Subcutaneous abdominal adipose tissue (tissue), 5 donors: ENCODE results near the gene KLHL8.

Experiments used
- H3K27ac ChIP-seq: one replicate; pipeline ENCODE4 v1.7.0; 2013; ENCODE audit warnings: low read depth, mild to moderate bottlenecking, inconsistent platforms, low read length, moderate library complexity
- H3K27me3 ChIP-seq, 5 donors: one replicate each; pipeline ENCODE4 v1.7.0; 2013; ENCODE audit warnings: low read length in 5 of 5, inconsistent platforms in 1 of 5; ENCODE audit not compliant: control insufficient read depth in 5 of 5, insufficient read depth in 4 of 5
- H3K36me3 ChIP-seq, 5 donors: one replicate each; pipeline ENCODE4 v1.7.0; 2013; ENCODE audit warnings: low read length in 5 of 5; ENCODE audit not compliant: control insufficient read depth in 5 of 5, insufficient read depth in 5 of 5
- H3K4me1 ChIP-seq, 5 donors: one replicate each; pipeline ENCODE4 v1.7.0; 2013; ENCODE audit warnings: low read length in 5 of 5, mild to moderate bottlenecking in 3 of 5, moderate library complexity in 1 of 5; ENCODE audit not compliant: control insufficient read depth in 5 of 5, insufficient read depth in 5 of 5
- H3K4me3 ChIP-seq, 5 donors: one replicate each; pipeline ENCODE4 v1.7.0; 2013; ENCODE audit warnings: low read length in 5 of 5, low read depth in 1 of 5
- H3K9ac ChIP-seq, 5 donors: one replicate each; pipeline ENCODE4 v1.7.0; 2013; ENCODE audit warnings: low read length in 5 of 5, mild to moderate bottlenecking in 4 of 5, moderate library complexity in 3 of 5
- H3K9me3 ChIP-seq, 5 donors: one replicate each; pipeline ENCODE4 v1.7.0; 2013; ENCODE audit warnings: low read length in 5 of 5; ENCODE audit not compliant: control insufficient read depth in 5 of 5
- donor health status: healthy.
- donor health status: healthy.
- donor health status: healthy.
- donor health status: healthy.
- donor health status: healthy.

The KLHL8 gene

GRCh38 chr4:87250294-87250693 lies 29.9 kb upstream of the KLHL8 start:
- H3K4me1 ChIP-seq = peaks cover 0 to 5% (median 0%) of the 10 kb centered on the region in 5 donors
- H3K9me3 ChIP-seq = no peaks in the 10 kb centered on the region
- H3K27ac ChIP-seq = no peak overlapping the region
- H3K4me3 ChIP-seq = no peak overlapping the region
- H3K9ac ChIP-seq = no peak overlapping the region
- H3K27me3 ChIP-seq = no peaks in the 10 kb centered on the region
- H3K36me3 ChIP-seq = no peaks in the 10 kb centered on the region

- H3K9me3 ChIP-seq = no peaks in the 10 kb centered on the region
- H3K27ac ChIP-seq = no peak overlapping the region
- no peak overlapping the region for H3K4me3 ChIP-seq
- H3K4me1 ChIP-seq = peaks cover 0 to 5% (median 0%) of the 10 kb centered on the region in 5 donors
- H3K36me3 ChIP-seq = no peaks in the 10 kb centered on the region
- H3K9ac ChIP-seq = no peak overlapping the region
- H3K27me3 ChIP-seq = no peaks in the 10 kb centered on the region
Observed at GRCh38 chr4:87249332-87250019, 29.1 kb upstream of the KLHL8 start.

- Histone ChIP-seq H3K9ac (no peak overlapping the region), H3K4me3 (no peak overlapping the region), H3K27me3 (no peaks in the 10 kb centered on the region), H3K36me3 (no peaks in the 10 kb centered on the region), H3K4me1 (peaks cover 0 to 5% (median 0%) of the 10 kb centered on the region in 5 donors), H3K9me3 (peaks cover 3 to 8% (median 8%) of the 10 kb centered on the region in 5 donors), H3K27ac (no peak overlapping the region)
Observed at GRCh38 chr4:87243426-87244053, 23.1 kb upstream of the KLHL8 start.

GRCh38 chr4:87241336-87241735 lies 20.9 kb upstream of the KLHL8 start:
- H3K9ac ChIP-seq = no peak overlapping the region
- no peak overlapping the region for H3K27ac ChIP-seq
- H3K4me1 ChIP-seq = peaks cover 0 to 6% (median 4%) of the 10 kb centered on the region in 5 donors
- H3K36me3 ChIP-seq = no peaks in the 10 kb centered on the region
- H3K9me3 ChIP-seq = peaks cover 3 to 8% (median 8%) of the 10 kb centered on the region in 5 donors
- H3K4me3 ChIP-seq = no peak overlapping the region
- no peaks in the 10 kb centered on the region for H3K27me3 ChIP-seq

- Histone ChIP-seq H3K4me1 (peaks cover 0 to 10% (median 6%) of the 10 kb centered on the region in 5 donors), H3K9ac (no peak overlapping the region), H3K4me3 (no peak overlapping the region), H3K36me3 (no peaks in the 10 kb centered on the region), H3K27me3 (no peaks in the 10 kb centered on the region), H3K9me3 (peaks cover 3 to 8% (median 8%) of the 10 kb centered on the region in 5 donors), H3K27ac (no peak overlapping the region)
Observed at GRCh38 chr4:87240341-87240740, 19.9 kb upstream of the KLHL8 start.

- Histone ChIP-seq H3K4me3 (no peak overlapping the region), H3K27ac (no peak overlapping the region), H3K9me3 (peaks cover 3 to 8% (median 8%) of the 10 kb centered on the region in 5 donors)
Observed at GRCh38 chr4:87239821-87240220, 19.4 kb upstream of the KLHL8 start.

GRCh38 chr4:87239194-87239593 lies 18.8 kb upstream of the KLHL8 start:
- Histone ChIP-seq H3K9me3 (peaks cover 3 to 8% (median 8%) of the 10 kb centered on the region in 5 donors), H3K27me3 (no peaks in the 10 kb centered on the region), H3K4me3 (no peak overlapping the region), H3K4me1 (peaks cover 0 to 10% (median 6%) of the 10 kb centered on the region in 5 donors), H3K36me3 (no peaks in the 10 kb centered on the region), H3K9ac (no peak overlapping the region), H3K27ac (no peak overlapping the region)

More at GRCh38 chr4:87239821-87240220, 19.4 kb upstream of the KLHL8 start:
- Histone ChIP-seq H3K4me1 (peaks cover 0 to 10% (median 6%) of the 10 kb centered on the region in 5 donors), H3K9ac (no peak overlapping the region), H3K27me3 (no peaks in the 10 kb centered on the region), H3K36me3 (no peaks in the 10 kb centered on the region)

- Histone ChIP-seq H3K36me3 (no peaks in the 10 kb centered on the region), H3K4me1 (peaks cover 0 to 10% (median 6%) of the 10 kb centered on the region in 5 donors), H3K9ac (no peak overlapping the region), H3K27me3 (no peaks in the 10 kb centered on the region), H3K9me3 (no peaks in the 10 kb centered on the region), H3K27ac (no peak overlapping the region), H3K4me3 (no peak overlapping the region)
Observed at GRCh38 chr4:87236861-87237260, 16.4 kb upstream of the KLHL8 start.

- Histone ChIP-seq H3K27ac (no peak overlapping the region), H3K9me3 (no peaks in the 10 kb centered on the region), H3K4me1 (peaks cover 0 to 7% (median 6%) of the 10 kb centered on the region in 5 donors), H3K36me3 (no peaks in the 10 kb centered on the region), H3K4me3 (peak overlapping the region; percentile 53 to 79 (median 60)), H3K27me3 (no peaks in the 10 kb centered on the region), H3K9ac (peak overlapping the region in 3 of 5 donors; percentile 38 to 68 (median 64))
Observed at GRCh38 chr4:87235020-87235671, 14.7 kb upstream of the KLHL8 start.

- Histone ChIP-seq H3K27me3 (no peaks in the 10 kb centered on the region), H3K9me3 (no peaks in the 10 kb centered on the region), H3K4me1 (peaks cover 0 to 7% (median 5%) of the 10 kb centered on the region in 5 donors), H3K36me3 (no peaks in the 10 kb centered on the region), H3K4me3 (no peak overlapping the region), H3K9ac (no peak overlapping the region), H3K27ac (no peak overlapping the region)
Observed at GRCh38 chr4:87232216-87232615, 11.8 kb upstream of the KLHL8 start.
